ENCODE data around the gene LECT2.

LECT2 gene

DNA sequence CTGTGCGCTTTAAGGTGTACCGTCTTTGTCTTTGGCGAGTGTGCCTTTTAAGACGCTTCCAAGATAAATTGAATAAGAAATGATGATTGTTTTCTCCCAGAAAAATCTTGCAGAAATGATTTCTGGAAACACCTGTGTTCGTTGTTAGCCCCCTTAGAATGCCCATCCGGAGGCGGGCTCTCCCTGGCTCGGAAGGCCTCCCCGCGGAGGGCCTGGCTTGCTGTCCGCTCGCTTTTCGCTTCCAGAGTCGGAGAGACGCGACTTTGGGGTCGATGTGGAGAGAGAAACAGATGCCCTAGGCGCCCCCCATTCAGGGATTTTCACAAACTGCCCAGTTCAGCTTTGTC, 23.9 kb downstream of the LECT2 start:
- no peak for DNase-seq

- peak; percentile 32 for DNase-seq
These were observed 24.5 kb downstream of the LECT2 start for GRCh38 chr5:135930029-135930948.

DNA sequence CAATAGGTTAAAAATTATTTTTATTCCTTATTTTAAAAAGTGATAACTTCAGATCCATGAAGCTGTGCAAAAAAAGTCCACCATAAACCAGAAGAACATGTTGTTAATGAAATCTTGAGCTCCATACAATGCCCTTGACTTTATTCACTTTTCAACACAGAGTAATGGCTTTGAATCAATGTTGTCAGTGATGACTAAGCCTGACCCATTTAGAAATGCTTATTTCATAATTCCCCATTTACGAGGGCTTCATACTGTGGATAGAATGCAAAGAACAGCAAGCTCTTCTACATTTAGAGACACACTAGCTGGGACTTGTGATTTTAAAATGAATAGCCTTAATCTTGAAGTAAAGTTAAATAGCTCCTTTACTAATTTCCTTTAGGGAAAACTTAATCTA, 33.4 kb downstream of the LECT2 start:
- no peak for DNase-seq

GRCh38 chr5:135920199-135920598, 34.6 kb downstream of the LECT2 start:
- no peak for DNase-seq

- DNase-seq: no peak
These were observed 38.0 kb downstream of the LECT2 start for GRCh38 chr5:135916638-135917263.

GRCh38 chr5:135915466-135916001, 39.2 kb downstream of the LECT2 start:
- DNase-seq: no peak

GRCh38 chr5:135913713-135914626, 40.8 kb downstream of the LECT2 start:
- no peak for DNase-seq

GRCh38 chr5:135905144-135905543, 49.6 kb downstream of the LECT2 start:
- DNase-seq: no peak

DNA sequence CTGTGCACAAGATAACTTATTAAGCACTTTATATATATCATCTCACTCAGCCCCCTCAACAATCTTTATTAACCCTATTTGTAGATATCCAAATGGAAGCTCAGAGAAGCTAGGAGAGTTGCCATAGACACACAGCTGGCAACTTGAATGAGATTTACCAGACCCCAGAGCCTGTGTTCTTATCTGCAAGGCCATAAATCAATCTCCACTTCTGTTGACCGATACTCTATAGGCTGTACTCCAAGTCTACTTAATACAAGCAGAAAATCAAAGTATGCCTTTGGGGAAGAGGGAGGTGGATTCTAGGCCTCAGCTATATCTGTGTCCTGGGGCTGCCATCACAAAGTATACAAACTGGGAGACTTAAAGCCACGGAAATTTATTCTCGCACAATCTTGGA, 53.1 kb downstream of the LECT2 start:
- DNase-seq: no peak

GRCh38 chr5:135900276-135900675, 54.5 kb downstream of the LECT2 start:
- no peak for DNase-seq

DNA sequence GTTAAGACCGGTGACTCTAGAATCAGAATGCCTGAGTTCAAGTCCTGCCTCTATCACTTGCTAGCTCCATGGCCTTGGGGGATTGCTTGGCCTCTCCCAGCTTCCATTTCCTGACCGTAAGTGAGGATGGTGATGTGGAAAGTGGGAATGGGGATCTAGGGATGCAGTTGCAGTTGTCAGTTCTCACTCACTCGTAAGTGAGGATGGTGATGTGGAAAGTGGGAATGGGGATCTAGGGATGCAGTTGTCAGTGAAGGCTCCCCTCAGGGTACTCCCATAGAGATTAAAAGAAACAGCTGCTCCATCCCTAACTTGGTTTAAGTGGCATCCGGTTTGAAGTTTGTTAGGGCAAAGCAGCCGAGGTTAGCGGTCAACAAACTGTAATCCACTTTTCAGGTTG, 56.1 kb downstream of the LECT2 start:
- no peak for DNase-seq
